SK-N-SH (cell line): ENCODE data around the gene SAMD5.

Source experiments
- EZH2phosphoT487 ChIP-seq: fragments of 200-600 bp; sonication (generic); IDR thresholded peaks from 2 replicates; pipeline ENCODE4 v1.6.1; 2017; ENCODE audit warnings: low read depth, mixed run types, mild to moderate bottlenecking, antibody characterized with exemption, moderate library complexity, borderline replicate concordance
- FOSL2 ChIP-seq: IDR thresholded peaks from 2 replicates; pipeline ENCODE4 v1.4.0; 2012; ENCODE audit warnings: low read depth, mild to moderate bottlenecking, moderate library complexity, borderline replicate concordance
- NFIC ChIP-seq: IDR thresholded peaks from 2 replicates; pipeline ENCODE4 v1.4.0; 2012; ENCODE audit warnings: borderline replicate concordance
- POLR2AphosphoS5 ChIP-seq: IDR thresholded peaks from 2 replicates; pipeline ENCODE4 v1.6.1; 2012; ENCODE audit warnings: low read depth, low read length
- RAD21 ChIP-seq: IDR thresholded peaks from 2 replicates; pipeline ENCODE4 v1.6.1; 2012; ENCODE audit warnings: mild to moderate bottlenecking, low read length
- SMC3 ChIP-seq: IDR thresholded peaks from 2 replicates; pipeline ENCODE4 v1.6.1; 2012; ENCODE audit warnings: low read depth, low read length, improper control_type of control experiment
- TAF1 ChIP-seq: IDR thresholded peaks from 2 replicates; pipeline ENCODE4 v1.6.1; 2012; ENCODE audit warnings: low read depth, mild to moderate bottlenecking, low read length, moderate library complexity, borderline replicate concordance
- TEAD4 ChIP-seq: IDR thresholded peaks from 2 replicates; pipeline ENCODE4 v1.4.0; 2012; ENCODE audit warnings: mild to moderate bottlenecking, borderline replicate concordance; ENCODE audit not compliant: insufficient read depth
- TF ChIP-seq, protein P1 (sequence below): fragments of 200-600 bp; sonication (generic); IDR thresholded peaks from 2 replicates; pipeline ENCODE4 v1.6.1; 2017; ENCODE audit warnings: antibody characterized with exemption, mild to moderate bottlenecking, moderate library complexity
- TF ChIP-seq, protein P2 (sequence below): IDR thresholded peaks from 2 replicates; pipeline ENCODE4 v1.4.0; 2012; ENCODE audit warnings: low read depth

DNA sequence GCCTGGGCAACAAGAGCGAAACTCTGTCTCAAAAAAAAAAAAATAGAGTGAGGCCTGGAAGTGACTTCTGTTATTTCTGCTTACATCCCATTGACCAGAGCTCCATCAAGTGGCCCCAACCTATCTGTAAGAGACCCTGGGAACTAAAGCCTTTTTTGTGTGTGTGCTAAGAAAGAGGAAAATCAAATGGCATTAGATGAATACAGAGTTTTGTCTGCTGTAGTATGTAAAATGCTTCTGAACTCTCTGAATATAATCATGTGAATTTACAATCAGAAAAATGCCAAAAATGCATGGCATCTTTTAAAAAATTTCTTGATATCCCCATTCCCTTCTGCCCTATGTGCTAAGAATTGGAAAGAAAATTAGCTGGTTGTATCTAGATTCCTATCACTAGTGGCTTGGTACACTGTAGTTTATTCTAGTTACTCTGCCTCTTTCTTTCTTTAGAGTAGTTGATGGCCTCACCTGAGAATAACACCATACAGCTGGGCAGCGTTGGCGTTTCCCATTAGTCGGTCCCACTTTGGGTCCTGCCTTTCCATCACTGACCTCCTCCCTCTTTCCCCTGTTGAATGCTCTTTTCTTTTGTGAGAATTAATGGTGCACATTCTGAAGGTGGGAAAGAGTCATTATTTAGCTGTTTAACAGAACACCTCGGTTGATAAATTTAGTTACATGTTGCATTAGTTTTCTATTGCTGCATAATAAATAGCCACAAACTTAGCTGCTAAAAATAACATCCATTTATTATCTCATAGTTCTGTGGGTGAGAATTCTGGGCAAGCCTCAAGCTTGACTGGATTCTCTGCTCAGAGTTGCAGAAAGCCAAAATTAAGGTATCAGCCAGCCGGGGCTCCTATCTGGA lies 38.2 kb downstream of the SAMD5 start:
- TF ChIP-seq, protein P1, sequence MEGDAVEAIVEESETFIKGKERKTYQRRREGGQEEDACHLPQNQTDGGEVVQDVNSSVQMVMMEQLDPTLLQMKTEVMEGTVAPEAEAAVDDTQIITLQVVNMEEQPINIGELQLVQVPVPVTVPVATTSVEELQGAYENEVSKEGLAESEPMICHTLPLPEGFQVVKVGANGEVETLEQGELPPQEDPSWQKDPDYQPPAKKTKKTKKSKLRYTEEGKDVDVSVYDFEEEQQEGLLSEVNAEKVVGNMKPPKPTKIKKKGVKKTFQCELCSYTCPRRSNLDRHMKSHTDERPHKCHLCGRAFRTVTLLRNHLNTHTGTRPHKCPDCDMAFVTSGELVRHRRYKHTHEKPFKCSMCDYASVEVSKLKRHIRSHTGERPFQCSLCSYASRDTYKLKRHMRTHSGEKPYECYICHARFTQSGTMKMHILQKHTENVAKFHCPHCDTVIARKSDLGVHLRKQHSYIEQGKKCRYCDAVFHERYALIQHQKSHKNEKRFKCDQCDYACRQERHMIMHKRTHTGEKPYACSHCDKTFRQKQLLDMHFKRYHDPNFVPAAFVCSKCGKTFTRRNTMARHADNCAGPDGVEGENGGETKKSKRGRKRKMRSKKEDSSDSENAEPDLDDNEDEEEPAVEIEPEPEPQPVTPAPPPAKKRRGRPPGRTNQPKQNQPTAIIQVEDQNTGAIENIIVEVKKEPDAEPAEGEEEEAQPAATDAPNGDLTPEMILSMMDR: no peak
- TF ChIP-seq TEAD4 (no peak), NFIC (no peak), RAD21 (no peak), POLR2AphosphoS5 (no peak), FOSL2 (no peak), EZH2phosphoT487 (no peak), SMC3 (no peak), TAF1 (no peak)
- TF ChIP-seq, protein P2, sequence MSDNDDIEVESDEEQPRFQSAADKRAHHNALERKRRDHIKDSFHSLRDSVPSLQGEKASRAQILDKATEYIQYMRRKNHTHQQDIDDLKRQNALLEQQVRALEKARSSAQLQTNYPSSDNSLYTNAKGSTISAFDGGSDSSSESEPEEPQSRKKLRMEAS: no peak
